IMR-90 (cell line): ENCODE data around the gene CDHR3. TPM values are rescaled to one million over a fixed set of nuclear protein-coding genes. Genes with fewer than 3 reads are reported as not detected.

ENCODE experiments used
- ATAC-seq: fragments of 200-7000 bp; cut with Tn5 transposase; 2 replicates; pipeline ENCODE4 v1.9.1; 2020; ENCODE audit warnings: low read depth, mild to moderate bottlenecking, moderate library complexity
- BruUV-seq: library from RNA; stranded (reverse); fragments of 400-500 nt; replicated peaks from 2 replicates; lab custom pipeline; 2021; lab: Mats Ljungman, UMichigan
- CTCF ChIA-PET: fragments of 300-600 bp; formaldehyde crosslinking; extraction: SDS; loops from one replicate; lab custom pipeline; 2021; ENCODE audit warnings: antibody characterized with exemption; lab: Yijun Ruan, JAX
- POLR2A ChIA-PET: fragments of 300-600 bp; sonication (Branson Sonifier 250); formaldehyde crosslinking; loops from one replicate; lab custom pipeline; 2022; ENCODE audit warnings: antibody characterized with exemption; ENCODE audit not compliant: unreplicated experiment; lab: Charles Lee
- DNase-seq: peaks from one replicate; pipeline ENCODE4 v3.0.0; 2013
- H2AFZ ChIP-seq: replicated peaks from 2 replicates; pipeline ENCODE3; 2013; ENCODE audit warnings: low read length, mild to moderate bottlenecking; ENCODE audit not compliant: poor library complexity
- H2AK5ac ChIP-seq: 2 replicates; pipeline ENCODE4 v1.6.1; 2013; ENCODE audit warnings: low read depth, low read length, inconsistent platforms
- H2AK9ac ChIP-seq: replicated peaks from 2 replicates; pipeline ENCODE3; 2013; ENCODE audit warnings: mild to moderate bottlenecking, low read depth, low read length, moderate library complexity; ENCODE audit not compliant: poor library complexity
- H2BK120ac ChIP-seq: 2 replicates; pipeline ENCODE4 v1.6.1; 2013; ENCODE audit warnings: low read depth, low read length, inconsistent platforms
- H2BK15ac ChIP-seq: 3 replicates; pipeline ENCODE4 v1.6.1; 2013; ENCODE audit warnings: low read depth, low read length, inconsistent platforms
- H2BK20ac ChIP-seq: 2 replicates; pipeline ENCODE4 v1.6.1; 2013; ENCODE audit warnings: low read depth, mild to moderate bottlenecking, inconsistent platforms, low read length, moderate library complexity
- H2BK5ac ChIP-seq: 2 replicates; pipeline ENCODE4 v1.6.1; 2013; ENCODE audit warnings: mild to moderate bottlenecking, low read depth, low read length, inconsistent platforms; ENCODE audit not compliant: poor library complexity, severe bottlenecking
- H3K14ac ChIP-seq: replicated peaks from 2 replicates; pipeline ENCODE4 v1.6.1; 2013; ENCODE audit warnings: low read depth, low read length, inconsistent platforms
- H3K18ac ChIP-seq: 2 replicates; pipeline ENCODE4 v1.6.1; 2013; ENCODE audit warnings: low read depth, low read length, control low read depth
- H3K23ac ChIP-seq: 2 replicates; pipeline ENCODE4 v1.6.1; 2013; ENCODE audit warnings: low read depth, low read length, inconsistent platforms
- H3K27ac ChIP-seq: 2 replicates; pipeline ENCODE4 v1.5.1; 2013; ENCODE audit warnings: mild to moderate bottlenecking, control low read depth, low read length; ENCODE audit not compliant: insufficient read depth
- H3K27me3 ChIP-seq: 2 replicates; pipeline ENCODE4 v1.6.1; 2013; ENCODE audit warnings: low read length; ENCODE audit not compliant: control insufficient read depth, insufficient read depth
- H3K36me3 ChIP-seq: 2 replicates; pipeline ENCODE4 v1.6.1; 2013; ENCODE audit warnings: low read length, mixed read lengths; ENCODE audit not compliant: control insufficient read depth, insufficient read depth
- H3K4ac ChIP-seq: 2 replicates; pipeline ENCODE4 v1.6.1; 2013; ENCODE audit warnings: low read depth, low read length, inconsistent platforms
- H3K4me1 ChIP-seq: 2 replicates; pipeline ENCODE4 v1.6.1; 2013; ENCODE audit warnings: low read length, mixed read lengths; ENCODE audit not compliant: control insufficient read depth, insufficient read depth
- H3K4me2 ChIP-seq: 2 replicates; pipeline ENCODE4 v1.6.1; 2013; ENCODE audit warnings: low read depth, mild to moderate bottlenecking, control low read depth, low read length, moderate library complexity
- H3K4me3 ChIP-seq: 2 replicates; pipeline ENCODE4 v1.5.1; 2013; ENCODE audit warnings: low read depth, mild to moderate bottlenecking, control low read depth, low read length, moderate library complexity; ENCODE audit not compliant: insufficient read depth
- H3K56ac ChIP-seq: 2 replicates; pipeline ENCODE4 v1.6.1; 2013; ENCODE audit warnings: low read length, inconsistent platforms; ENCODE audit not compliant: insufficient read depth; ENCODE audit errors: extremely low read depth
- H3K79me1 ChIP-seq, 2 experiments: 2 replicates each; pipeline ENCODE4 v1.6.1; 2013; ENCODE audit warnings: low read length in 2 of 2, inconsistent platforms in 1 of 2, low read depth in 1 of 2
- H3K9ac ChIP-seq: 2 replicates; pipeline ENCODE4 v1.6.1; 2013; ENCODE audit warnings: low read depth, low read length, control low read depth
- H3K9me1 ChIP-seq: 2 replicates; pipeline ENCODE4 v1.6.1; 2013; ENCODE audit warnings: low read length, inconsistent platforms; ENCODE audit not compliant: insufficient read depth
- H3K9me3 ChIP-seq: 2 replicates; pipeline ENCODE4 v1.6.1; 2013; ENCODE audit warnings: low read length; ENCODE audit not compliant: control insufficient read depth, insufficient read depth
- H4K20me1 ChIP-seq: 2 replicates; pipeline ENCODE4 v1.6.1; 2013; ENCODE audit warnings: low read length, inconsistent platforms; ENCODE audit not compliant: insufficient read depth
- H4K5ac ChIP-seq: 2 replicates; pipeline ENCODE4 v1.6.1; 2013; ENCODE audit warnings: mild to moderate bottlenecking, low read depth, low read length, control low read depth
- H4K8ac ChIP-seq, 2 experiments: 2 replicates each; pipeline ENCODE4 v1.6.1; 2013; ENCODE audit warnings: low read depth in 2 of 2, low read length in 2 of 2, control low read depth in 1 of 2, inconsistent platforms in 1 of 2
- H4K91ac ChIP-seq: 2 replicates; pipeline ENCODE4 v1.6.1; 2013; ENCODE audit warnings: low read depth, low read length, inconsistent platforms; ENCODE audit not compliant: insufficient read depth
- BHLHE40 ChIP-seq: fragments of 150-350 bp; IDR thresholded peaks from 2 replicates; pipeline ENCODE4 v1.6.1; 2016; ENCODE audit warnings: mild to moderate bottlenecking, low read depth, low read length
- CEBPB ChIP-seq: IDR thresholded peaks from 2 replicates; pipeline ENCODE4 v1.6.1; 2012; ENCODE audit warnings: low read depth, low read length, improper control_type of control experiment
- CHD1 ChIP-seq: IDR thresholded peaks from 2 replicates; pipeline ENCODE4 v1.6.1; 2012; ENCODE audit warnings: low read depth, low read length, improper control_type of control experiment
- CTCF ChIP-seq: conservative IDR thresholded peaks from 2 replicates; pipeline ENCODE4 v1.5.1; 2012; ENCODE audit warnings: mild to moderate bottlenecking, low read depth, low read length, improper control_type of control experiment
- FOS ChIP-seq: fragments of 150-350 bp; IDR thresholded peaks from 2 replicates; pipeline ENCODE4 v1.6.1; 2016; ENCODE audit warnings: low read depth, low read length
- MAFK ChIP-seq: IDR thresholded peaks from 2 replicates; pipeline ENCODE4 v1.6.1; 2012; ENCODE audit warnings: low read depth, low read length, improper control_type of control experiment
- MAZ ChIP-seq: IDR thresholded peaks from 2 replicates; pipeline ENCODE4 v1.6.1; 2012; ENCODE audit warnings: low read depth, mild to moderate bottlenecking, low read length, improper control_type of control experiment, moderate library complexity, borderline replicate concordance
- MXI1 ChIP-seq: IDR thresholded peaks from 2 replicates; pipeline ENCODE4 v1.6.1; 2012; ENCODE audit warnings: low read depth, mild to moderate bottlenecking, low read length, moderate library complexity, borderline replicate concordance
- NFE2L2 ChIP-seq: fragments of 150-350 bp; IDR thresholded peaks from 2 replicates; pipeline ENCODE4 v1.6.1; 2016; ENCODE audit warnings: low read depth, mild to moderate bottlenecking, low read length
- POLR2A ChIP-seq: IDR thresholded peaks from 2 replicates; pipeline ENCODE4 v1.6.1; 2012; ENCODE audit warnings: mild to moderate bottlenecking, low read depth, low read length
- RAD21 ChIP-seq: IDR thresholded peaks from 2 replicates; pipeline ENCODE4 v1.6.1; 2012; ENCODE audit warnings: low read length, improper control_type of control experiment
- RCOR1 ChIP-seq: IDR thresholded peaks from 2 replicates; pipeline ENCODE4 v1.6.1; 2012; ENCODE audit warnings: mild to moderate bottlenecking, low read length, improper control_type of control experiment; ENCODE audit not compliant: insufficient replicate concordance
- SMC3 ChIP-seq: fragments of 150-350 bp; IDR thresholded peaks from 2 replicates; pipeline ENCODE4 v1.6.1; 2016; ENCODE audit warnings: low read depth, mild to moderate bottlenecking, antibody characterized with exemption, low read length, moderate library complexity
- USF2 ChIP-seq: fragments of 150-350 bp; IDR thresholded peaks from 2 replicates; pipeline ENCODE4 v1.6.1; 2017; ENCODE audit warnings: mild to moderate bottlenecking, antibody characterized with exemption, low read length, low read depth
- WGBS, 2 experiments: methylation state at CpG; one replicate each; pipeline versions ENCODE4 v1.1.5 to v1.1.7; 2013; ENCODE audit warnings: missing lambda C conversion rate in 2 of 2; ENCODE audit not compliant: insufficient read length in 1 of 2; ENCODE audit errors: extremely low coverage in 2 of 2; 5-methylcytosine and 5-hydroxymethylcytosine counted together
- dilution Hi-C: fragments of 300-500 bp; cut with HindIII; formaldehyde crosslinking; loops from one replicate; pipeline ENCODE4 v1.14.3; 2018; ENCODE audit warnings: low sequenced_read_pairs; ENCODE audit not compliant: unreplicated experiment
- in situ Hi-C: fragments of 300-500 bp; cut with MboI; formaldehyde crosslinking; loops from 3 replicates; pipeline ENCODE4 v1.14.3; 2019; ENCODE audit warnings: low sequenced_read_pairs, inconsistent platforms, mixed read lengths
- intact Hi-C: fragments of 100-400 bp; cut with micrococcal nuclease; formaldehyde crosslinking; loops from 2 replicates; pipeline ENCODE4 v1.10.0; 2022
- polyA plus RNA-seq, 3 experiments: library from polyadenylated mRNA; depleted of rRNA; stranded (reverse); fragments of >200 nt; gene quantifications; 2 replicates each; pipeline ENCODE4 v1.2.3, GENCODE V29; 2012; ENCODE audit warnings: low replicate concordance in 1 of 3
- total RNA-seq: library from RNA; depleted of rRNA; stranded (reverse); fragments of >200 nt; gene quantifications from 2 replicates; pipeline ENCODE4 v1.2.3, GENCODE V29; 2012
- TF ChIP-seq, protein P1 (sequence below): fragments of 150-350 bp; IDR thresholded peaks from 2 replicates; pipeline ENCODE4 v1.6.1; 2016; ENCODE audit warnings: low read depth, mild to moderate bottlenecking, low read length, moderate library complexity, borderline replicate concordance

The CDHR3 gene
- total and polyA plus RNA-seq, 2 of the 4 experiments (the other 2 are of a cell fraction) = 0.96 to 1.6 TPM

- Histone ChIP-seq H4K91ac (no peak overlapping the region), H3K9ac (no peak overlapping the region), H3K4me1 (peaks cover 4% of the 10 kb centered on the region; the same call in 1 of the 2 replicates), H2BK5ac (no peak overlapping the region), H2BK15ac (no peak overlapping the region), H3K4ac (no peak overlapping the region), H3K4me3 (no peak overlapping the region), H3K27me3 (peaks cover 6% of the 10 kb centered on the region), H3K9me3 (no peaks in the 10 kb centered on the region), H3K56ac (no peak overlapping the region), H3K36me3 (no peaks in the 10 kb centered on the region), H3K27ac (no peak overlapping the region), H3K18ac (no peak overlapping the region), H3K4me2 (no peak overlapping the region), H2AK5ac (no peak overlapping the region), H2BK120ac (no peak overlapping the region), H2BK20ac (no peak overlapping the region), H3K79me1 (no peaks in the 10 kb centered on the region), H4K5ac (no peak overlapping the region), H3K9me1 (no peaks in the 10 kb centered on the region; the same call in 1 of the 2 replicates), H4K8ac (no peak overlapping the region), H4K20me1 (no peaks in the 10 kb centered on the region), H3K23ac (no peak overlapping the region), H2AK9ac (no peak overlapping the region), H3K14ac (no peak overlapping the region), H2AFZ (no peak overlapping the region)
- ChIA-PET POLR2A (no interaction called here), CTCF (no interaction called here)
- DNase-seq (no peak), ATAC-seq (no peak)
- dilution Hi-C loops = no loop called here
- intact Hi-C loops = no loop called here
- in situ Hi-C loops = no loop called here
- 33% methylated on average over 1 of the region's 3 CpGs; no CpG with 5 or more reads in 1 of the 2 experiments for WGBS, 2 experiments
- TF ChIP-seq MAFK = no peak
- no peak for TF ChIP-seq POLR2A
- no peak for TF ChIP-seq USF2
- no peak for TF ChIP-seq CTCF
- no peak for TF ChIP-seq FOS
- TF ChIP-seq NFE2L2 = no peak
- TF ChIP-seq MAZ = no peak
- TF ChIP-seq SMC3 = no peak
- TF ChIP-seq BHLHE40 = no peak
- no peak for TF ChIP-seq CHD1
- TF ChIP-seq RCOR1 = no peak
- TF ChIP-seq RAD21 = no peak
- TF ChIP-seq MXI1 = no peak
- TF ChIP-seq, protein P1, sequence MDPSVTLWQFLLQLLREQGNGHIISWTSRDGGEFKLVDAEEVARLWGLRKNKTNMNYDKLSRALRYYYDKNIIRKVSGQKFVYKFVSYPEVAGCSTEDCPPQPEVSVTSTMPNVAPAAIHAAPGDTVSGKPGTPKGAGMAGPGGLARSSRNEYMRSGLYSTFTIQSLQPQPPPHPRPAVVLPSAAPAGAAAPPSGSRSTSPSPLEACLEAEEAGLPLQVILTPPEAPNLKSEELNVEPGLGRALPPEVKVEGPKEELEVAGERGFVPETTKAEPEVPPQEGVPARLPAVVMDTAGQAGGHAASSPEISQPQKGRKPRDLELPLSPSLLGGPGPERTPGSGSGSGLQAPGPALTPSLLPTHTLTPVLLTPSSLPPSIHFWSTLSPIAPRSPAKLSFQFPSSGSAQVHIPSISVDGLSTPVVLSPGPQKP = no peak
- no peak for TF ChIP-seq CEBPB
- BruUV-seq = no TSS peak
Measured at GRCh38 chr7:105937411-105937810, 25.7 kb upstream of the CDHR3 start.
